Glomerular visceral epithelial cell (primary cell): Measurements from ENCODE around the gene NGF.
"Not testable (repeated sequence)": the region's sequence is repeated elsewhere in the genome, so short reads cannot be mapped to it uniquely, and the experiment has no call there.

ENCODE experiments used
- DNase-seq: peaks from one replicate; pipeline ENCODE4 v3.0.0-alpha.2; 2016; ENCODE audit errors: extremely low spot score

Gene NGF

GRCh38 chr1:115337633-115338456, at the start of gene NGF:
TSS of gene NGF (minus strand) at chr1:115338249. CDS start at chr1:115286795, 51,454 bp downstream.
- DNase-seq, result peak; percentile 76

- not testable (repeated sequence) for DNase-seq
Observed at GRCh38 chr1:115383455-115383854, 45.4 kb upstream of the NGF start.

DNA sequence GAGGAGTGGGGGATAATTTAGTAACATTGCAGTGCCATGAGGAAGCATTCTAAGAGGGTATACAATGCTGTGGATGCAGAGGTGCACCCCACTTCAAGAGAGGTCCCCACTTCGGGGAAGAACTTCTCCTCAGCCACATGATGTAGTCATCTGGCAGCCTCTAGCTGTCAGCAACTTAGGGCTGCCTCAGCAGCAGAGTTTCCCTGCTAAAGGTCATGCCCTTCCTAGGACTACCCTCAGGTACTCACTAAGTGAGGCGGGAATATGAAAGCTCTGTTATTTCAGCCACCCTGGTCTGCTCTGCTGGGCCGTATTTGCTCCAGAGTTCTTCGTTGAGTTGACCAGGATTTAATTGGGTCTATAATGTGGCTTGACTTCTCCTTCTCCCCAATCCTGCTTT, 41.9 kb upstream of the NGF start:
- no peak for DNase-seq

GRCh38 chr1:115377411-115377810, 39.4 kb upstream of the NGF start:
- no peak for DNase-seq

DNA sequence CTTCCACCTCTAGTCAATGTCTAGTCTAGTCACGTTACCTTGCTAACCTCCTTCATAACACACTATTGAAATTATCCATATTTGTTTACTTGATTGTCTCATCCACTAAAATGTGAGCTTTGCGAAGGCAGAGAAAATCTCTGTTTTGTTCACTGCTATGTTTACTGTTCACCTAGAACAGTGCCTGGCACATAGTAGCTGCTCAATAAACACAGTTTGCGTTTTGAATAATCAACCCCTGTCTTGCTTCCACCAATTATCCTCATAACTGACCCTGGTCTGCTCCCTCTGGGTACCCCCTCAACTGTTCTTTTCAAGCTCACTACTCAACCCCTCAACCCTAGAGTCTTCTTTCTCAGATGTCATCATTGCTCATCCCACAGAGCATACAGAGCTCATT, 36.5 kb upstream of the NGF start:
- DNase-seq, result no peak

DNA sequence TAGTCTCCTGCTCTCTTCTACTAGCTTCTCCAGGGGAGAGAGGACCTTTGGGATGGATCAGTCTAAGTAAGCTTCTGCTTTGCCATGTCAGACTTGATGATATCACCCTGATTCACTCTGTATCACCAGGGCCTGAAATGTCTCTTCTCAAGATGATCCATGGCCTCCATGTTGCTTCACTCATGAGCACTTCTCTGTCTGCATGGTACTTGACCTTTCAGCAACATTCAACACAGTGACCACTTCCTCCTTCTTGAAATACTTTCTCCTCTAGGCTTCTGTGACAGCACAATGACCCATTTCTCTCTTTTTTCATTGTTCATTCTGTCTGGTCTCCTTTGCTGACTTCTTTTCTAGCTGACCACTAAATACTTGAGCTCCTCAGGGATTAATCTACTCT, 35.3 kb upstream of the NGF start:
- DNase-seq, result peak; percentile 53

- DNase-seq, result no peak
Observed at GRCh38 chr1:115365738-115366137, 27.7 kb upstream of the NGF start.

- DNase-seq, result no peak
Observed at GRCh38 chr1:115364780-115365155, 26.7 kb upstream of the NGF start.

GRCh38 chr1:115364046-115364779, 26.2 kb upstream of the NGF start:
- peak; percentile 76 for DNase-seq

GRCh38 chr1:115363171-115363570, 25.1 kb upstream of the NGF start:
- DNase-seq, result no peak

- not testable (repeated sequence) for DNase-seq
Observed at GRCh38 chr1:115360505-115361129, 22.6 kb upstream of the NGF start.

DNA sequence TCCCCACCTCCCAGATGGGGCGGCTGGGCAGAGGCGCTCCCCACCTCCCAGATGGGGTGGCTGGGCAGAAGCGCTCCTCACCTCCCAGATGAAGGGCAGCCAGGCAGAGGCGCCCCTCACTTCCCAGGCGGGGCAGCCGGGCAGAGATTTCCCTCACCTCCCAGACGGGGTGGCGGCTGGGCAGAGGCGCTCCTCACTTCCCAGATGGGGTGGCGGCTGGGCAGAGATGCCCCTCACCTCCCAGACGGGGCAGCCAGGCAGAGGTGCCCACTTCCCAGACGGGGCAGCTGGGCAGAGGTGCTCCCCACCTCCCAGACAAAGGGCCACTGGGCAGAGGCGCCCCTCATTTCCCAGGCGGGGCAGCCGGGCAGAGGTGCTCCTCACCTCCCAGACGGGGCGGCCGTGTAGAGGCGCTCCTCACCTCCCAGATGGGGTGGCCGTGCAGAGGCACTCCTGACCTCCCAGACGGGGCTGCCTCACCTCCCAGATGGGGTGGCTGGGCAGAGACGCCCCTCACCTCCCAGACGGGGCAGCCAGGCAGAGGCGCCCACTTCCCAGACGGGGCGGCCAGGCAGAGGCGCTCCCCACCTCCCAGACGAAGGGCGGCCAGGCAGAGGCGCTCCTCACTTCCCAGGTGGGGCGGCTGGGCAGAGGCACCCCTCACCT, 21.9 kb upstream of the NGF start:
- DNase-seq, result not testable (repeated sequence)

DNA sequence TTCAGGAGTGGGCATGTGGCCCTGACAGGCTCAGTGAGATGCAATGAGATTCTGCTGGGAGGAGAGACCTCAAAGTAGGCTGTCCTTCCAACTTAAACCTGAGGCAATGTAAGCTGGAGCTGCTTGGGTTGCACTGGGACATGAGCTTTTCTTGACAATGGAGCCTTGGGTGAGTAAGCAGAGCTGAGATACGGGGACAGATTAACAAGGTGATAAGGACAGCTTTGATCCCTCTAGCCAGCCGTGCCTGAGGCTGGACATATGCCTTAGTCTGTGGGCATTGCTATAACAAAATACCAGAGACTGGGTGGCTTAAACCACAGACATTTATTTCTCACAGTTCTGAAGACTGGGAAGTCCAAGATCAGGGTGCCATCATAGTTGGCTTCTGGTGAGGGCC, 18.3 kb upstream of the NGF start:
- DNase-seq, result no peak

DNA sequence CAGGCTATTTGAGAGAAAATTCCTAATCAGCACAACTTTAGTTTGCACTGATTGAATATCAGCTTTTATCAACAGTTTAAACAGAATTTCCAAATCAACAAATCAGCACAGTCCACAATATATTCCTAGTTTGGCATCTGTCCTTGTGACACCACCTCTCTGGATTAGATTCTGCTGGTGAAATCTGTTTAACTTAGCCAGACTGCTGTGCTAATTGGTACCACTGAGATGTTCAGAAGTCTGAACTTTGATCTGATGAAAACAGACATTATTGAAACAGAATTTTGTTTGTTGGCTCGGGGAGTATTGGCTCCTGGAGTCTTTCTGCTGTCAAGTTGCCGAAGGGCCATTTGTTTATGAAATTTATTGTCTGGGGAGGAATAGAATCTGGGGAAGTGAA, 17.0 kb upstream of the NGF start:
- no peak for DNase-seq

GRCh38 chr1:115351143-115351542, 13.1 kb upstream of the NGF start:
- DNase-seq, result no peak

DNA sequence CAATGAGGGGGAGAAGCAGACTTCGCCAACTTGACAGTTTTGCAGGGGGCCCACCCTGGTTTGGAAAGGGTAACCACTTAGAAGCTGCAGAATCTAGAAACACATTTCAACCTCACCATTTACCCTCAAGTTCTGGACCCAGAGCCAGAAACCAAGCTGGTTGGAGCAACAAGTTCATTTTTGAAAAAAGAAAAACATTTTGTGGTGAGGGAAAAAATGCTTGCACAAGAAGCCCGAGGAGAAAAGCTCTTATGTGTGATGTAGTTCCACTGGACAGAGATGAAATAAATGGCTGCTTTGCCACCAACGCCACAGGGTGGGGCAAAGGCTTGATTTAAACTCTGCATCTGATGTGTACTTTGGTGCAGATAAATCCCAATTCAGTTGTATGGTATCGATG, 10.6 kb upstream of the NGF start:
- no peak for DNase-seq

GRCh38 chr1:115347282-115347681, 9.2 kb upstream of the NGF start:
- DNase-seq, result no peak

- no peak for DNase-seq
Observed at GRCh38 chr1:115343200-115343737, 5.2 kb upstream of the NGF start.

DNA sequence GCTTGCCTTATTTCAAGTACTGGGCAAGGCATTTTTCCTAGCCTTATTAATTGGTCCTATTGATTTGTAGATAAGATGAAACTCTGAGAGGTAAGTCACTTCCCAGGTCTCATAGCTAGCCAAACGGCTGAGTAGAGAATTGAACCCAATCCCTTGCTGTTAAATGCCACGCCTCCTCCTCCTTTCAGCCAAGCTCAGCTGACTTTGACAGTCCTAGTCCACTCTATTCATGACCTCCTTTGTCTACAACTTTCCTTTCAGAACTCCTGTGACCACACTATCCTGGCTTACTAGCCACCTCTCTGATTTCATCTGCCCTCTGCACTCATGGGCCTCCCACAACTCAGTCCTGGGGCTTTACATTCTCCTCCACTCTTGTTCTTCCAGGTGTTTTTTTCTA, 3.9 kb upstream of the NGF start:
- no peak for DNase-seq

GRCh38 chr1:115340879-115341278, 2.8 kb upstream of the NGF start:
- DNase-seq, result no peak

GRCh38 chr1:115338457-115338820, 390 bp upstream of the NGF start:
- no peak for DNase-seq

- DNase-seq, result no peak
Observed at GRCh38 chr1:115337276-115337632, 795 bp downstream of the NGF start.
